Fibroblast of skin of right quadriceps (primary cell): Measurements from ENCODE around the gene USP9X.
"Not testable (repeated sequence)": the region's sequence is repeated elsewhere in the genome, so short reads cannot be mapped to it uniquely, and the experiment has no call there.

Experiments
- DNase-seq: peaks from one replicate; pipeline ENCODE4 v3.0.0-alpha.2; 2013

Gene USP9X

DNA sequence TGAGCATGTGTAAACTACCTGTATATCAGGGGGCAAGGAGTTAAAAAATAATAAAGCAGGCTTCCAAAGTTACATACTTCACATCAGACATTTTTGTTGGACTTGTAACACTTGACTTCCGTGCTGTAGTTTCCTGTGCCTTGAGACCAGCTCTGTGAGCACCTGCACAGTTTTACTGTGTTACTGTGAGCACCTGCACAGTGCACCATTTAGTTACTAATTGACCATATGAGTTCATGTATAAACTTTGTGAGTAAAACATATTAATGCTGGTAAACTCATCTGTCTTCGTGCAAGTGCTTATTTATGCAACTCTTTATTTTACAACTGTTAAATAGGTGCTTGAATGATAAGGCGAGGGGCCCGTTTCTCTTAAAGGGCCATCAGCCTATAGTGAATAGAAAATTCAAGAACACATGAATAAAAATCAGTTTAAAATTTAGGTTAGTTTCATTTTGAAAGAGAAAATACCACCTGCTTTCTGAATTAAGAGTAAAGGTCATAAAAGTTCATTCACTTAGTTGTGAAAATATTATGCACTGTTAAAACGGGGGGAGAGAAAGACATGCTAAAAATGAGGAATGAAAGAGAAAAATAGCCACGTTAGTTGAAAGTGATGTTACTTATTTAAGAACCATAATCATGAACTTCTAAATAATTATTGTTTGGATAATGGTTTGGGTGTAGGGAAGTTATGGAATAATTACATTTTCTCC lies 42.4 kb downstream of the USP9X start:
- DNase-seq, result no peak

DNA sequence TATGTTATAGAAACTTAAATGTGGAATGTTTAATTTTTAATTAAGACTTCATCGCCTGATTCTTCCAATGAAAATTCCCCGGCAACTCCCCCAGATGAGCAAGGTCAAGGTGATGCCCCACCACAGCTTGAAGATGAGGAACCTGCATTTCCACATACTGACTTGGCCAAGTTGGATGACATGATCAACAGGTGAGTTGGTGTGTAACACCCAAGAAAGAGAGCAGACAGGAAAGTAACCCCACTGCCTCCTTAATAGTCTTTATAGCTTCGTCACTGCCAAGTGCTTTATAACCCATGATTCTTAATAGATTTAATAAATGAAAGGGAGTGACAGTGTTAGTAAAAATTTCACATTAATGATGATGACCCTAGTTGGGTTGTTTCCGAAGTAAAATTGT lies 43.7 kb downstream of the USP9X start:
- DNase-seq, result no peak

DNA sequence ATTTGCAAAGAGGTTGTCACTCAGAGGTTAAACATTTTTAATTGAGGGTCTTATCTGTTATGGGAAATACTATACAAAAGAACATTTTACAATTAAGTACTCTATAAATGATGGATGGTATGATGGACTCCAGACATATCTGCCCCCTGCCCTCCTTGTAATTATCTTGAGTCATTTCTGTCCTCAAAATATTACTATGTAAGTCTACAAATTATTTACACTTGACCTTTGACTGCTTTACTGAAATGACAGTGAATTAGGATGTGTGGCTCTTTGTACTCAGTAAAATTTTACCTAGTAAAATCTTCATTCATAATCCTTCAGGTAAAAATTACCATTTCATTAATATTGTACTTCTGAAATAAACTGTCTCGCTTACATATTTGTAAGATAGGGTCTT lies 46.5 kb downstream of the USP9X start:
- no peak for DNase-seq

DNA sequence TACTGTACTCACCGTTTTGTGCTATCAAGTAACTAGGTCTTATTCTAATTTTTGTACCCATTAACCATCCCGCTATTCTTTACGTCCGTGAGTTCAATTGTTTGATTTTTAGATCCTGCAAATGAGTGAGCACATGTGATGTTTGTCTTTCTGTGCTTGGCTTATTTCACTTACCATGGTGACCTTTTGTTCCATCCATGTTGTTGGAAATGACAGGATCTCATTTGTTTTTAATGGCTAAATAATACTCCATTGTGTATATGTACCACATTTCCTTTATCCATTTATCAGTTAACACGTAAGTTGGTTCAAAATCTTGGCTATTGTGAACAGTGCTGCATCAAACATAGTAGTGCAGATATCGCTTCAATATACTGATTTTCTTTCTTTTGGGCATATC lies 48.3 kb downstream of the USP9X start:
- DNase-seq, result no peak

DNA sequence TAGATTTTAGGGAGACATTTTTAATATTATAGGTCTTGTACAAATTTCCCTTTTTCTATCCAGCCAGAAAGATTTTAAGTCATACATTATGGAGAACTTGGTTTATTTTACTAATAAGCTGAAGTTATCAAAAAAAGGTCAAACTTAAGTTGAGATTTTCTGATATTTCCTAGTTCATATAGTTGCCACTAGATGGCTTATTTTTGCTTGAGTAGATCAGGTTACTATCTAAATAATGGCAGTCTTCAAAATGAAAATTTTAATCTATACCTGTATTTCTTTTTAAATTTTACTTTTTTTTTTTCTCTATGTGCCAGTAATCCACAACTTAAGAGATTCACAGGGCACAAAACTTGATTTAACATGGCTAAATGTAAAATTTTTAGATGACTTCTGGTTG lies 52.3 kb downstream of the USP9X start:
- DNase-seq, result no peak

DNA sequence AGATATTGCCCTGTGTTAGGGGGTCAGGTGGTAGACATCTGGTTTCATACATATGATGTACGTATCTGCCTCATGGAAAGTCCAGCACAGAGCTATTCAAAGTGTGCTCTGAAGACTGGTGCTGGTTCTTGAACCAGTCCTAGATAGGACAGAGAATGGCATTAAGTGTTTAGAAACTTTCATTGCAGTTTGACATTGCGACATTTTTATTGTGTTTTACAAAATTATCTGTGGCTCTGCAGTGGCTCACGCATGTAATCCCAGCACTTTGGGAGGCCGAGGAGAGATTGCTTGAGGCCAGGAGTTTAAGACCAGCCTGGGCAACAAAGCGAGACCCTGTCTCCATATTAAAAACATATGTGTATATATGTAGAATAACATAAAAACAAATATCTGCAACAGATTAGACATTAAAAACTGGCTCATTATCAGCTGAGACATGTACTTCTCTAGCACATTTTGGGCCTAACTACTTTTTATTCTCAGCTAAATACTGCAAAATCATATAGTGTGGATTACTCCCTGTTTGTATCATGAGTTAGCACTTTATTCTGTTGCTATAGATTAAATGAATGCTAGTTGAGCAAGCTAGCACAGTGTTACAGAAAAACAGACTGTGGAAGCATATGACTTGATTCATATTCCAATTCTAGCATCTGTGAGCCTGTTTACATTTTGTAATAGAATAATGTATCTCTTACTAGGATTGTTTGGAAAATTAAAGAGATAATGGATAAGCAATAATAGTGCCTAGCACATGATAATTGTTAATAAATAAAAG lies 57.1 kb downstream of the USP9X start:
- DNase-seq, result no peak

DNA sequence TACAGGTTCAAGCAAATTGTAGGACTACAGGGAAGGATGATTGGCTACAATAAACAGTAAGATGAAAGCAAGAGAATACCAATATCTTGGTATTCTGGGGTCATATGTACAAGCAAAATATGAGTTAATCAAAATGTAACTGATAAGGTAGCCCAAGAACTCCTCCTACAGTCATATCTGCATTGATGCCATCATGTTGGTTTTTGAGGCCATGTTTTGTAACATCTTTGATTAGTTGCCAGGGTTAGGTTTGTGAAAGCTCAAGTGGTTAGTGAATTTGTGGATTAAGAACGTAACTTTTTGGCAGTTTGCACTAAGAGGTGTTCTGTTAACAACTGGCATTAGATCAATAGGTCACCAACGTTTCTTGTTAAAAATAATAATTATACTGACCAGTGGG lies 59.6 kb downstream of the USP9X start:
- no peak for DNase-seq

DNA sequence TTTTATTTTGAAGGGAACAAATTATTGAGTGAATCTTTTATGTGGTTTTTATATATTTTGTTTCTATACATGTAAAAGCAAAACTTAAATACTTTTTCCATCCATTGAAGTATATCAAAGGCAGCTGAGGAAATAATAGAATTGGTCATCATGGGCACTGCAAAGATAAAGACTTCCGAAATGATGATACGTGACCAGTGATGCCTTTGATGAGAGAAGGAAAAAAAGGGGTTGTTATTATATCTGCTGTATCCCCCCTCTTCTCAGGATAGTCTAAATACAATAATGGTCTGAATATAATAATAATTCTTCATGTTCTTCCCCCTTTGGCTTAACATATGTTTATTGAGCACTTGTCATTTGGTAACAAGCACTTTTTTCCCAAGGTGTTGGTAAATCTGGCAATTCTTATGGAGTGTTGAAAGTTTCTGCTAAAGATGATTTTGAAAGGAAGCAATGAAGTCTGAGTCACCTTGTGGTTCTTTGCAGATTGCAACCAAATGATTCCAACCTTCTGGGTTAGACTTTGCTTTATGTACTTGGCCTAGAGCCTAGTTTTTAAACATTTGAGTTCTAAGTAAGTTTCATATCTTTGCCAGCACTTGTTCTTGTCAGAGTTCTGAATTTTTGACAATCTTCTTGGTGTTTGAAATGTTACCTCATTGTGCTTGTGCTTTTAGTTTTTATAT lies 60.8 kb downstream of the USP9X start:
- peak; percentile 86 for DNase-seq

DNA sequence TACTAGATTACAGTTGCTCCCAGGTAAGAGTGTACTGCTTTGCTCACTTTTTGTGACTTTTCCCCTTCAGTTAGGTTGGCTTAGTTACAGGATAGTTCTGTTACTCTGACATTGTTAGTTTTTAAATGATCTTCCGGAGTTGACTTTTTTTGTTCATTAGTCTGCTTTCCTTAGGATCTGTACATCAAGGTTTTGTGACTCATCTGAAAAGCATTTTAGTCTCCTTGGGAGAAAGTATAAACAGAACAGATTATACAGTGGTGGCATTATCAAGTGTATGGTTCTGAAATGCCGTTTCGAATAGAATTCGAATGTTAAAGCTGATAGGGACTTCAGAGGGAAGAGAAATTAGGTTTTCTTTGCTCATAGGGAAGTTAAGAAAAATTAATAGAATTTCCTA lies 63.3 kb downstream of the USP9X start:
- peak; percentile 66 for DNase-seq

DNA sequence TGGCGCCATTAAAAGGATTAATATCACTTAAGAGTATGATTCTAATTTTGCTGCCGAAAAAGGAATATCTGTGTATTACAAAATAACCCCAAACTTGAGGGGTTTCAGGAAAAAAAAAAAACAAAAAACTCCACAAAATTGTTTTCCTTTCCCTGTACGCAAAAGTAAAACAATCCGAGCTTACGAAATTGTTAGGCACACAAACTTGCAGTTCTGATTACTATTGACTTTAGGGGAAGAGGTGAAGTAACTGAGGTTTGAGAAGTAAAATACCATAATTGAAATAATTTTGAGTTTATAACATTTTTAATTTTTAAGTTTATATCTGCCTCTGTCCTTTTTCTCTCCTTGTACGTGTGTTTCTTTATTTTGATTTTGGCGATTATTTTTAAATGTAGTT lies 64.8 kb downstream of the USP9X start:
- DNase-seq, result no peak

DNA sequence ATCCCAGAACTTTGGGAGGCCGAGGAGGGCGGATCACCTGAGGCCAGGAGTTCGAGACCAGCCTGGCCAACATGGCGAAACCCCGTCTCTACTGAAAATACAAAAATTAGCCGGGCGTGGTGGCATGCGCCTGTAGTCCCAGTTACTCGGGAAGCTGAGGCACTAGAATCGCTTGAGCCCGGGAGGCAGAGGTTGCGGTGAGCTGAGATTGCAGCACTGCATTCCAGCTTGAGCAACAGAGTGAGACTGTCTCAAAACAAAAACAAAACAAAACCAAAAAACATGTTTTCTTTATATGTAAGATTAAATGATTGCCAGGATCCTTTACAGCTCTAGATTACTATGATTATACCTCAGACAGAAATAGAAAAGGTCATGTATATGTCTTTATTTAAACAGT lies 66.5 kb downstream of the USP9X start:
- not testable (repeated sequence) for DNase-seq

DNA sequence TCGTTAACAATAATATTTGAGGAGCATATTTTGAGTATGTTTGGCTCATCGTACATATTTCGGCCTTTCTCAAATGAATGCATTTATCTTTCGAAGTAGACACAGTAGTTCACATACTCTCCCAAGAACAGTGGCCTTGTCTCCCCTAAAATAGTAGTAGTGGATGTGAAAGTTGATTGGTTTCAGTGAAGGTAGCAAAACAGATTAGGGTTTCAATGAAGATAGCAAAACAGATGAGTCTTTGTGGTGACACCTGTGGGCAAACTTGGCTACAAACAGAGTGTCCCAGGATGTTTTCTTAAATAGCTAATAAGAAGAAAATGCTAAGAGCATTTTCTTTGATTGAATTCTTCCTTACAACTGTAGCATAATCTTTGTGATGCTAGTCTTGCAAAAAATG lies 67.0 kb downstream of the USP9X start:
- no peak for DNase-seq

DNA sequence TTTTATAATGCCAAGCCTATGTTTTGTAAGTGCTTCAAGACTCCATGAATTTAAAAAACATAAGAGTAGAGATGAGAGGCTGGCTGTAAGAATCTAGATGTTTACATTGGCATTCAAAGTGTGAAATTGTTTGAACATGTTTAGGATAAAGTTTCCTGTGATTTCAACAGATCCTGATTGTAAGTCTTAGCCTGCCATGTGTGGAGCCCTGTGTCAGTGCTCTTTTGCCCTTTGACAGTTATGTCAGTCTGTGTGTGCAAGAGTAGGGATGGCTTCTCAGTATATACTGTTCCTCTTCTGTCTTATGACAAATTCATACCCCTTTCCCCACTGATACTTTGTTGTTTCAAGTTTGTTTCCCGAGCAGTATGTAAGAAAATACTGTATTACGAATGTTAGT lies 68.2 kb downstream of the USP9X start:
- peak; percentile 5 for DNase-seq

DNA sequence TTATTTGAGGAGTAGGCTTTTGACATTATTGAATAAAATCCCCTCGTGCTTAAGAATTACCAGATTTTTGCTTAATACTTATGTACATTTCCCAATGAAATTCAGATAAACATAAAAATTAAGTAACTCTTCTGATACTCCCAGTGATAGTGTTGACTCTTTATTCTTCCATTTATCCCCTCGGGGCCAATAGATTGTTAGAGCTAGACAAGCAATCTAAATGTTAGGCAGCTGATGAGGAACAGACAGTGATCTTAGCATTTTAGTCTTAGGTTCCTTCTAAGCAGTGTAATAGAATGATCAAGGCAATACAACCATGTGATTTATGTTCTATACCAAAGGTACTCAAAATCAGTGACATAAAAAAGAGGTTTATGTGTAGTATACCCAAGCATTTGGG lies 68.7 kb downstream of the USP9X start:
- no peak for DNase-seq

DNA sequence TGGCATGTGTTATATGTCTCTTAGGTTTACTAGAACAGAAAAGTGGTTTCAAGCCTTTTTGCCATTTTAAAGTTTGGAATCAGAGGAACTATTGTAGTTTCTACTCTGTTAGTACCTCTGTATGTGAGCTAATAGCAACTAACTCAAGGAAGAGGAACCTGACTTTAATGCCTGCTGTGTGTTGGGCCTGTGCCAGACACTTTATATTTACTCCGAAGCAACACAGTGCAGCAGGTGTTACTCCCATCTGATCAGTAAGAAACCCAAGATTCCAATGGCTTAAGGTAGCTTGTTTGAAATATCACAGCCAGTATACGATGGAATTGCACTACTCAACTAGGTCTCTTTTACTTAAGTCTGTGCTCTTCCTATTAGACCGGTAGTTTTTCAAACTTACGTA lies 79.2 kb downstream of the USP9X start:
- no peak for DNase-seq

DNA sequence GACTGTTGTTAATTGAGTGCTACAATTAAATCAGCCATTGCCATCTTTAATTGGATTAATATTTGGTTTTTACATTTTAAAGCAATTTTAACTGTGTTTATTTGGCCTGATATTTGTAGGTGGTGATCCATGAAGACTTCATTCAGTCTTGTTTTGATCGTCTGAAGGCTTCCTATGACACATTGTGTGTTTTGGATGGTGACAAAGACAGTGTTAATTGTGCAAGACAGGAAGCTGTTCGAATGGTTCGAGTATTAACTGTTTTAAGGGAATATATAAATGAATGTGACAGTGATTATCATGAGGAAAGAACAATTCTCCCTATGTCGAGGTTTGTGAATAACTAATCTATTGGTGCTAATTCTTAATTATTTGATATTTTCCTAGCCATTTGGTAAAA lies 82.6 kb downstream of the USP9X start:
- no peak for DNase-seq

DNA sequence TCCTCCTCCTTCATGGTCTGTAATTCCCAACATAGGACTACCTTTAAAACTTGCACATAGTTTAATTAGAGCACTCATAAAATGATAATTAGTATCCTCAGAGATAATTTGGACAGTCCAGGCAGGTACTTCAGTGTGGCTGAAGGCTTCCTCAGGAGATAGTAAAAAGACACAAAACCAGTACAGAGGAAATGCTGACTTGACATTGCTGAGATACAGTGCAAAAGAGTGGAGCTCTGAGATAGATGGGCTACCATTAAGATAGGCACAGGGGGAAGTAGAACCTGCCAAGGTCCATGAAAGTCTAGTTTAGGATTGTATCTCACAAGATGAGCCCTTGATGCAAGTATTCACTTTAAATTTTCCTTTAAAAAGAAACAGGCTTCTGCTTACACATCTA lies 91.0 kb downstream of the USP9X start:
- DNase-seq, result no peak

DNA sequence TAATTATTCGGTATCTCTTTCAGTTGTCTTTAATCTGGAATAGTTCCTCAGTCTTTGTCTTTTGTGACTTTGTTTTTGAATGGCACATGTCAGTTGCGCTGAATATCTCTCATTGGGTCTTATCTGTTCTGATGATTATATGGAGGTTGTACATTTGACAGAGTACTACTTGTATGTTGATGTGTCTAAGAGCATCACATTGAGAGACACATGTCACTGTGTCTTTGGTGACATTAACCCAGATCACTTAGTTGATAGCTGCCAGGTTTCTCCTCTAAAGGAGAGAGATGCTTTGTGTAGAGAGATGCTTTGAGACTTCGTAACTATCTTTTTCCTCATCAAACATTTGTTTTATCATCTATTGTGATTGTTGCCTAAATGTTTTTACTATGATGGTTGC lies 92.1 kb downstream of the USP9X start:
- no peak for DNase-seq

DNA sequence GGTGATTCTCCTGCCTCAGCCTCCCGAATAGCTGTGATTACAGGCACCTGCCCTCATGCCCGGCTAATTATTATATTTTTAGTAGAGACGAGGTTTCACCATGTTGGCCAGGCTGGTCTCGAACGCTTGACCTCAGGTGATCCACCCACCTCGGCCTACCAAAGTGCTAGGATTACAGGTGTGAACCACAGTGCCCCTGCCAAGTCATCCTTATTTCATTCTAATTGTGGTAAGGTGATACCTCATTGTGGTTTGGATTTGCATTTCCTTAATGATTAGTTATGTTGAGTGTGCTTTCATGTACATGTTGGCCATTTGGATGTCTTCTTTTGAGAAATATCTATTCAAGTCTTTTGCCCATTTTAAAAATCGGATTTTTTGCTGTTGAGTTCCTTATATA lies 93.0 kb downstream of the USP9X start:
- DNase-seq, result no peak

DNA sequence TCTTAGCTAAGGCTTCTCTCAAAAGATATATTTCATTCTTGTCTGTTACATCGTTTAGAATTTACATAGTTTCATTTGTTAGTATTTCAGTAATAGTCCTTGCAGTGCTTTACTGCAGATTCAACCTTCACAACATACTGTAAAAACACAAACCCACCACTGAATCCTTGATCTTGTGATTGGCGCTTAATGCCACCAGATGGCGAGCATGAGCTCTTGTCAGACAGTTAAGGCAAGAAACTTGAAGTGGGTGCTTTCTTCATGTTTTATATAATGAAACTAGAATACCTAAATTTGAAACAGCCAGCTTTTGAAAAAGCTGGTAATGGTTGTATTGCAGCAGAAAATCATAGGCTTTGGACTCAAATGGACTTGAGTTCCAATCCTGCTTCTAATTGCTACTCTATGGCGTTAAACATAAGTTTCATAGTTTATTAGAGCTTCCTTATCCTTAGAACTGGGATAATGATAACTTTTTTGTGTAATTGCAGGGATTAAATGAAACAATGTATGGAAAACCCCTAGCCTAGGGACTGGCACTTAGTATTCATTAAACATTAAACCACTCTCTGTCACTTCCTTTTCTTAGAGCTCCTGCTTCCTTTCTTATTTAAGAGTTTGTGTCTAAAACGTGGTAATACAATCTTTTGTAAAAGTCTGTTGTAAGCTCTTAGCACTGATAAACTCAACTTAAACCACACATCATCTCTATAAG lies 95.1 kb downstream of the USP9X start:
- DNase-seq, result peak; percentile 40

DNA sequence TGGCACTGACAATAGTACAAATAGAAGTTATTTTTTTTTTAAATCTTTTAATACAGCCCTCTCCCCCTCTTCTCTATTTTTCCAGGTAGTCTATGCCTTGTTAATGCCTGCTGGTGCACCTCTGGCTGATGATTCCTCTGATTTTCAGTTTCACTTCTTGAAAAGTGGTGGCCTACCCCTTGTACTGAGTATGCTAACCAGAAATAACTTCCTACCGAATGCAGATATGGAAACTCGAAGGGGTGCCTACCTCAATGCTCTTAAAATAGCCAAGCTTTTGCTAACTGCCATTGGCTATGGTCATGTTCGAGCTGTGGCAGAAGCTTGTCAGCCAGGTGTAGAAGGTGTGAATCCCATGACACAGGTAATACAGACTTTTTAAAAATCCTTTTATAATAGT lies 99.1 kb downstream of the USP9X start:
- DNase-seq, result no peak

DNA sequence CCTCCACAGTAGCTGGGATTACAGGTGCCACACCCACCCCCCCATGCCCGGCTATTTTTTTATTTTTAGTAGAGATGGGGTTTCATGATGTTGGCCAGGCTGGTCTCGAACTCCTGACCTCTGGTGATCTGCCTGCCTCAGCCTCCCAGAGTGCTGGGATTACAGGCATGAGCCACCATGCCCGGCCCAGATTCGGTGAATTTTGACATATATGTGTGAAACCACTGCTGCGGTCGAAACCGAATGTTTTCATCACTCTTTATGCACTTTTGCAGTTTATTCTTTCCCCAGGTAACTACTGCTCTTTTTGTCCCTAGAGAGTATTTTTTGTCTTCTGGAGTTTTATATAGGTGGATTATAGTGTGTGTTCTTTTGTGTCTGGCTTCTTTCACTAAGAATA lies 101.7 kb downstream of the USP9X start:
- DNase-seq, result not testable (repeated sequence)

DNA sequence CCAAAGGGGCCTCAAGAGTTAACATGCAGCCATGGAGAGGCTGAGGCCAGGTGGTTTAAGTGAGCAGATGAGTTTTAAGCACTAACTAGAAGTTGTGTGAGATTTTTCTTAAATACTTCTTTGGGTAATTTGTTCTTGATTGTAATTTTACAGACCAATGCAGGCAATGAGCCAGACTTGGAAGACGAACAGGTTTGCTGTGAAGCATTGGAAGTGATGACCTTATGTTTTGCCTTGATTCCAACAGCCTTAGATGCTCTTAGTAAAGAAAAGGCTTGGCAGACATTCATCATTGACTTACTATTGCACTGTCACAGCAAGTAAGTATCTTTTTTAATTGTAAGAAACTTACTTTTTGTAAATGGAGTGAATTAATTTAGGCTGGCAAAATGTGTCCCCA lies 103.9 kb downstream of the USP9X start:
- DNase-seq, result no peak

DNA sequence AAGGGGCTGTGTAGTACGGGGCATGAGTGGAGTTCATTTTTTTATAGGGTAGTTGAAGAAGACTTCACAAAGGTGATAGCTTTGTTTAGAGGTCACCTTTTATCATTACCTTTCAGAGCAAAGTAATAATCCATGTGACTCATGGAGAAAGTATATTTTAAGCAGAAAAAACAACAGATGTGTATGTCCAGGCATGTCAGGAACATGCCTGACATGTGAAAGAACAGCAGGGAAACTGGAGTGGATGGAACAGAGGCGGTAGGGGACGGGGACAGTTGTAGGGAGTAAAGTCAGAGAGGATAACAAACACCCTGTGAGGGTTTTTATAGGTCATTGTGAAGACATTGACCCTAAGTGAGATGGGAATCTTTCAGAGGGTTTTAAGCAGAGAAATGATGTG lies 107.6 kb downstream of the USP9X start:
- DNase-seq, result no peak
